GM18909 (cell line): ENCODE data around the gene AURKAIP1.
"Not testable (repeated sequence)": the region's sequence is repeated elsewhere in the genome, so short reads cannot be mapped to it uniquely, and the experiment has no call there.

ENCODE experiments used
- ATAC-seq: cut with Tn5 transposase; IDR thresholded peaks from one replicate; pipeline ENCODE4 v1.9.1; 2021; ENCODE audit warnings: mild to moderate bottlenecking; ENCODE audit not compliant: unreplicated experiment, poor library complexity

The AURKAIP1 gene

GRCh38 chr1:1406821-1407635, 32.0 kb upstream of the AURKAIP1 start, which contains the start of gene MRPL20:
Gene MRPL20, minus strand, starts transcription at chr1:1407293. Its CDS starts 76 bp downstream, at chr1:1407217.
- peak; percentile 89 for ATAC-seq

GRCh38 chr1:1406101-1406820, 31.3 kb upstream of the AURKAIP1 start:
- no peak for ATAC-seq

GRCh38 chr1:1403653-1404052, 28.6 kb upstream of the AURKAIP1 start:
- no peak for ATAC-seq

- not testable (repeated sequence) for ATAC-seq
Observed at GRCh38 chr1:1402901-1403392, 27.9 kb upstream of the AURKAIP1 start.

GRCh38 chr1:1402072-1402900, 27.3 kb upstream of the AURKAIP1 start:
- no peak for ATAC-seq

GRCh38 chr1:1401457-1402010, 26.5 kb upstream of the AURKAIP1 start:
- no peak for ATAC-seq

GRCh38 chr1:1400576-1401456, 25.8 kb upstream of the AURKAIP1 start:
- no peak for ATAC-seq

GRCh38 chr1:1399872-1400575, 25.0 kb upstream of the AURKAIP1 start:
- peak; percentile 1 for ATAC-seq

- peak; percentile 95 for ATAC-seq
Observed at GRCh38 chr1:1399187-1399871, 24.3 kb upstream of the AURKAIP1 start, which contains the start of gene CCNL2. Gene CCNL2, minus strand, starts transcription at chr1:1399335. Its CDS starts 29 bp downstream, at chr1:1399306.

- ATAC-seq: peak; percentile 9
Observed at GRCh38 chr1:1398677-1399186, 23.7 kb upstream of the AURKAIP1 start.

- no peak for ATAC-seq
Observed at GRCh38 chr1:1397839-1398523, 23.0 kb upstream of the AURKAIP1 start.

- no peak for ATAC-seq
Observed at GRCh38 chr1:1395166-1395565, 20.2 kb upstream of the AURKAIP1 start.

GRCh38 chr1:1394116-1394515, 19.1 kb upstream of the AURKAIP1 start:
- no peak for ATAC-seq

GRCh38 chr1:1393428-1393827, 18.4 kb upstream of the AURKAIP1 start:
- no peak for ATAC-seq

- ATAC-seq: no peak
Observed at GRCh38 chr1:1393014-1393413, 18.0 kb upstream of the AURKAIP1 start.

GRCh38 chr1:1391225-1391624, 16.2 kb upstream of the AURKAIP1 start:
- ATAC-seq: no peak

- ATAC-seq: no peak
Observed at GRCh38 chr1:1390675-1391074, 15.7 kb upstream of the AURKAIP1 start.
